HG03066 (cell line): ENCODE results near the gene DMPK.
A peak's percentile ranks its signal among the peaks of the same experiment; 100 is the strongest.
"Not testable (repeated sequence)": the region's sequence is repeated elsewhere in the genome, so short reads cannot be mapped to it uniquely, and the experiment has no call there.

Experiments used
- ATAC-seq: cut with Tn5 transposase; IDR thresholded peaks from one replicate; pipeline ENCODE4 v1.9.1; 2021; ENCODE audit warnings: low read depth; ENCODE audit not compliant: unreplicated experiment

Gene DMPK

DNA sequence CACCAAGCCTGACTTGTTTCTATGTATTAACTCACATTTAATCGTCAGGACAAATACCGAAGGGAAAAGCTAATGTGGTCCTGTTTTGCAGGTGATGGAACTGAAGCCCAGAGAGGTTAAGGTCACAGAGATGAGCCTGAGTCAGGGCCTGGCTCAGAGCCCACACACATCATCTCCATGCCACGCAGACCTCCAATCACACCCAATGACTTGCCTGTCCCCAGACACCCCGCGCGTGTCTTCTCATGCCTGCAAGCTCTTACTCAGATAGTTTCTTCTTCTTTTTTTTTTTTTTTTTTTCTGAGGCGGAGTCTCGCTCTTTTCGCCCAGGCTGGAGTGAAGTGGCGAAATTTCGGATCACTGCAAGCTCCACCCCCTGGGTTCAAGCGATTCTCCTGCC, 29.7 kb downstream of the DMPK start:
- ATAC-seq, result no peak

DNA sequence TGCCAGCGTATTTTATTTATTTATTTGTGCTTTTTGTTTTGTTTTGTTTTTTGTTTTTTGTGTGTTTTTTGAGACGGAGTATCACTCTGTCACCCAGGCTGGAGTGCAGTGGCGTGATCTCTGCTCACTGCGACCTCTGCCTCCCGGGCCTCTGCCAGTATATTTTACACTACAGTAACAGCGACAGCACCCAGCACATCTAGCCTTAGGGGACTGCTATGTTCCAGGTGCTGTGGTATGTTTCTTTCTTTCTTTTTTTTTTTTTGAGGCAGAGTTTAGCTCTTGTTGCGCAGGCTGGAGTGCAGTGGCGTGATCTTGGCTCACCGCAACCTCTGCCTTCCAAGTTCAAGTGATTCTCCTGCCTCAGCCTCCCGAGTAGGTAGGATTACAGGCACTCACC, 30.8 kb downstream of the DMPK start:
- not testable (repeated sequence) for ATAC-seq

DNA sequence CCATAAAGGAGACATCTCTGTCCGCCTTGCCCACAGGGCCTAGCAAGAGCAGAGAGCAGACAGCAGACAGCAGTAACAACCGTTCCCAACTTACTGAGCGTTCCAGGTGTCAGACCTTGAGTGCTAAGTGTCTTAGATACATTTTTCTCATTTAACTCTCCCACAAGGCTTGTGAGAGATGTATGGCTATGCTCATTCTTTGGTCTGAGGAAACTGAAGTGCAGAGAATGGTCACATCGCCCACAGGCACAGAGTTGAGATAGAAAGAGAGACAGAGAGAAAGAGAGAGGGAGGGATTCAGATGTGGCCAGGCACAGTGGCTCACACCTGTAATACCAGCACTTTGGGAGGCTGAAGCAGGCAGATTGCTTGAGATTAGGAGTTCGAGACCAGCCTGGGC, 34.8 kb downstream of the DMPK start:
- ATAC-seq, result no peak

DNA sequence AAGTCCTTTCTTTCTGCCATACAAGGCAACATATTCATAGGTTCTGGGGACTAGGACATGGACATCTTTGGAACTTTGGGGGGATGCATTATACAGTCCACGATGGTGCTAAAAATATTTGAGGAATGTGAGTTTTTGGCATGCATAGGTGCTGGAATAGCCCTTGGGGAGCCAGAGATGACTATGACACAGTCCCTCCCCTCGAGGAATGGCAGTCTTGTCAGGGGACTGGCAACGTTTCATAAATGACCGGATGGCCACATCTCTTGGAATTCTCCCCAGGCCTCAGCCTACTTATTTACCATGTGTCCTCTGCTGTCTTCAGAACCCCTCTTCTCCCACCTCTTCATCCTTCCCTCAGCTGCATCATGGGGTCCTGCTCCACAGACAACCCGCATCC, 35.4 kb downstream of the DMPK start:
- no peak for ATAC-seq

DNA sequence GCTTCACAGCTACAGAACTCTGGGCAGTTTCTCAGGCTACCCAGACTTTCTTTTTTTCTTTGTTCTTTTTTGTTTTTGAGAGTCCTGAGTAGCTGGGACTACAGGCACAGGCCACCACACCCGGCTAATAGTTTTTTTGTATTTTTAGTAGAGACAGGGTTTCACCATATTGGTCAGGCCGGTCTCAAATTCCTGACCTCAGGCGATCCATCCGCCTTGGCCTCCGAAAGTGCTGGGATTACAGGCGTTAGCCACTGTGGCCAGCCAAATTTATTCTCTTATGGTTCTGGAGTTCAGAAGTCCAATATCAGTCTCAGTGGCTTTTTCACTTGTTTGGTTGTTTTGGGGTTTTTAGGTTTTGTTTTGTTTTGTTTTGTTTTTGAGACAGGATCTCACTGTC, 36.7 kb downstream of the DMPK start:
- no peak for ATAC-seq

DNA sequence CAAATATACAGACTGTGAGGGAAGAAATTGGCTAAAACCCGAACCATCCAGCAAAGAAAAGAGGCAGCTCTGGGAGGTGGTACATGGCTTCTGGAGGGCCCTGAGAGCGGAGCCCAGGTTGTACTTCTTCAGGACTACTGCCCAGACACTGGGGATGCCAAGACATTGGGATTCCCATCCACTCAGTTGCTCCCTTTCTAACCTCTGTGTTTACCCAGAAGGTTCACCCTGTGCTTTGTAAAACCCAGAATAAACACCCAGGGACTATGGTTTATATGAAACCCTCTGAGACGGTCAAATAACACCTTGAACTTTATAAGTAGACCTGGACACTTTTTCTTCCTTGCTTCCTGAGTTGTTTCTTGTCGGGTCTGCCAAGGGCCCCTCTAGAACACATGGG, 39.3 kb downstream of the DMPK start:
- no peak for ATAC-seq

DNA sequence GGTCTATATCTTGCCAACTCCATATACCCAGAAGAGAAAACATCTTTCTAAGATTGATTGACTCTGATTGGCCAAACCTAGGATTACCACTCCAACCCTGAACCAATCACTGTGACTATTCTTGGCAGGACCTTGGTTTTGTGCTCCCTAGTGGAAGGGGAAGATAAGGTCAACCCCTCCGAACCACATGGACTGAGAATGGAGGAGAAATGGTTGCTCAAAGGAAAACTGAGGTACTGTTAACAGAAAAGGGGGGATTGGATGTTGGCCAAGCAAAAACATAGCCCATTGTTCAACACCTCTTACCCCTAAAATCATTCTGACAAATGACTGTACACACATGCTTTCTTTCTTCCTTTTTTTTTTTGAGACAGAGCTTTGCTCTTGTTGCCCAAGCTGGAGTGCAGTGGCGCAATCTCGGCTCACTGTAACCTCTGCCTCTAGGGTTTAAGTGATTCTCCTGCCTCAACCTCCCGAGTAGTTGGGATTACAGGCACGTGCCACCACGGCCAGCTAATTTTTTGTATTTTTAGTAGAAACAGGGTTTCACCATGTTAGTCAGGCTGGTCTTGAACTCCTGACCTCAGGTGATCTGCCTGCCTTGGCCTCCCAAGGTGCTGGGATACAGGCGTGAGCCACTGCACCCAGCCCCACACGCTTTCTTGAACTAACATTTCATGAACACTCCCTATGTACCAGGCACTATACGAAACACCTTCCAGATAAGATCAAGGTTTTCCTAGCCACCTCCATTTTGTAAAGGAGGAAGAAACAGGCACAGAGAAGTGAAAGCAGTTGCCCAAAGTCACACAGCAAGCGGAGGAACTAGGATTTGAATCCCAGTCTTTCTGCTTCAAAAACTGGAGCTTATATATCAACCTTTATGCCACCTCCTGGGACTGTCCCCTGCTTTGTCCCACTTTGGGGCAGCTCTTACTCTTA, 42.5 kb downstream of the DMPK start:
- no peak for ATAC-seq

DNA sequence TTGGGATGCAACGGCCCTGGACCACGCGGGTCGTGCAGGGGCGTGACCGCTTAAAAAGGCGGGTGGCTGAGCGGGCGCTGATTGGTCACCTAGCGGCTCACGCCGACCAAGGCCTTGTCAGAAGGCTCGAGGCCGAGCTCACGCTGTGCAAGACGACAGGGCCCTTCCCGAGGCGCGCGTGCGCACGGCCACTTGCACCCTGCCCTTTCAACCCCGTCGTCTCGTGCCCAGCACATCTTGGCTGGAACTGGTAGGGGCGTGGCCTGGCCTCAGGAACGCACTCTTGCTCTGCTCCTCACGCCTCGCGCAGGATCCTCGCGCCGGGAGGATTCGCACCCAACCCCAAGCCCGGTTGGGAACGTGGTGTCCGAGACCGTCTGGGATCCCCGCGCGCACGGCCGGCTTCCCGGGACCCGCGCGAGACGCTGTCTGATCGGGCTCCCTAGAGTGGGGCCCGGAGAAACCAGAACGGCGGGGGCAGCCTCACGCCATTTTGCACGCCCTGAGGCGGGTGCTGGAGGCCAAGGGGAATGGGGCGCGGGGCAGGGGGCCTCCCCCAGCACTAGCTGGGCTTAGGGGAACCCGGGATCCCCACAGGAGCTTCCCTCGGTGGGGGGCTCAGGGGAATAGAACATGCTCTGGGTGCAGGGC, 49.0 kb downstream of the DMPK start, which contains the start of gene MEIOSIN:
Gene MEIOSIN, plus strand, starts transcription at position 280 of the 651 bp plus-strand sequence. CDS start 1,938 bp downstream, outside the sequence.
- no peak for ATAC-seq

DNA sequence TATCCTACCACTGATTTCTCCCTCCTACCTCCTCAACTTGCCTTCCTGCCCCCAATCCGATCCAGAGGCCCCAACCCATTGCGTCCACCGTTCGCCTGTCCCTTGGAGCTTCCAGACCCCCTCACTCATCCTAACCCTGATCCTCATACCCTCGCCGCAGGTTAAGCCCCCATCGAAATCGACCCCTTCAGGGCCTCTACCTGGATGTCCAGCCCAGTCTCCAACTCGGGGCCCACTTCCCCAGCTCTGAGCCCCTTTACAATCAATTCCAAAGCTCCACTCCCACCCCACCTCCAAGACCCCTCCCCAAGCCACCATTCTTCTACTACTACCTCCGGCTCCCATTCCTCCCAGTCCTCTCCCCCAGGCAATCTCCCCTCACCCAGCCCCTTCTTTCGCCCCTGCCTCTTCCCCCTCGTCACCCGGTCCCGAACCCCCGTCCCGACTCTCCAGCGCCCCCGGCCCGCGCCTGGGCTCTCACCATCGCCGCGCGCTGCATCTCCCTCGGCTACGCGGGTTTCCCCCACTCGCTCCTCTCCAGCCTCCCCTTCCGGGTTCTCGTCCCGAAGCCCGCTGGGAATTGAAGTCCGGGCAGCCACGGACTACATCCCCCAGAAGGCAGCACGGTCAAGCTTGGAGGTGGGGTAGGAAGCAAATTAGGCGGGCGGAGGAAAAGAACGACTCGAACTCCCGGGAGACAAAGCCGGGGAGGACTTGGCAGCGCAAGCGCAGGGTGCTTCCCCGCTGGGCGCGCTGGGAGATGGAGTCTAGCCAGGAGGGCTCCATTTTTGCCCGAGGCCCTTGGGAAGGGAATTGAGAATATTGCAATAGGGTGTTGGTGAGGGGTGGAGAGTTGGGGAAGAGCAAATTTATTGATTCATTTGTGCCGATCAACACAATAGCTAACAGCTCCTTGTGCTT, 51.7 kb downstream of the DMPK start, which contains the start of gene FBXO46:
Gene FBXO46, minus strand, starts transcription at position 529 of the 921 bp plus-strand sequence. CDS start 17,401 bp downstream, outside the sequence.
- ATAC-seq, result peak; percentile 96

DNA sequence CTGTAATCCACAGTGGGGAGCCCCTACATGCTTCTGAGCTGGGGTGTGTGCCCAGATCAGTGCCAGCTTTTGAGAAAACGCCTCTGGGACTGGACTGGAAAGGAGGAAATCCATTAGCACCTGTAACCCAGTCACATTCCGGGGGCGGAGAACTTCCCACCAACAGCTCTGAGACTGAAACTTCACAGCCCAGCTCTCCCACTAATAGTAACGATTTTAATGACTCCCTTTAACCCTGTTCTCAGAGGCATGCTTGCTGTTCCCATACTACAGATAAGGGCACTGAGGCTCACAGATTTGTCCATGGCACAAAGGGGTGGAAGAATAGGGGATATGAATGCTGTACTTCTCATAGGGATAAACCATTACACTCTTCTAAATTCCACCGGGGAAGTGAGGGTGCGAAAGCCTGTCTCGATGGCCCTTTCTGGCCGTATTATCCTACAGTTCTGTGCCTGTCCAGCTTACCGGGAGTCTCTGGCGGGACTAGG, 52.4 kb downstream of the DMPK start:
- ATAC-seq, result no peak

DNA sequence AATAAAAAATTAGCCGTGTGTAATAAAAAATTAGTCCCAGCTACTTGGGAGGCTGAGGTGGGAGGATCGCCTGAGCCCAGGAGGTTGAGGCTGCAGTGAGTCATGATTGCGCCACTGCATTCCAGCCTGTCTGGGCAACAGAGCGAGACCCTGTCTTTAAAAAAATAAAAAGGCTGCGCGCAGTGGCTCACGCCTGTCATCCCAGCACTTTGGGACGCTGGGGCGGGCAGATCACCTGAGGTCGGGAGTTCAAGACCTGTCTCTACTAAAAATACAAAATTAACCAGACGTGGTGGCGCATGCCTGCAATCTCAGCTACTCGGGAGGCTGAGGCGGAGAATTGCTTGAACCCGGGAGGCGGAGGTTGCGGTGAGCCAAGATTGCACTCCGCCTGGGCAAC, 53.6 kb downstream of the DMPK start:
- not testable (repeated sequence) for ATAC-seq

DNA sequence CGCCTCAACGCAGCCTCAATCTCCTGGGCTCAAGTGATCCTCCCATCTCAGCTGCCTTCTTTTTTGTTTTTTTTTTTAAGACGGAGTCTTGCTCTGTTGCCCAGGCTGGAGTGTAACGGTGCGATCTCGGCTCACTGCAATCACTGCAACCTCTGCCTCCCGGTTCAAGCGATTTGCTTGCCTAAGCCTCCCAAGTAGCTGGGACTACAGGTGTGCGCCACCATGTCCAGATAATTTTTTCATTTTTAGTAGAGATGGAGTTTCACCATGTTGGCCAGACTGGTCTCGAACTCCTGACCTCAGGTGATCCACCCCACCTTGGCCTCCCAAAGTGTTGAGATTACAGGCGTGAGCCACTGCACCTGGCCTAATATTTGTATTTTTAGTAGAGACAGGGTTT, 62.2 kb downstream of the DMPK start:
- ATAC-seq, result not testable (repeated sequence)
